GM12878 (cell line): ENCODE results near the gene ANKRD28.

Experiments
- ATF7 ChIP-seq: fragments of 450-650 bp; IDR thresholded peaks from 2 replicates; pipeline ENCODE4 v1.6.1; 2016; ENCODE audit warnings: low read depth, mild to moderate bottlenecking
- NR2C2 ChIP-seq: IDR thresholded peaks from 2 replicates; pipeline ENCODE4 v1.6.1; 2011; ENCODE audit warnings: borderline replicate concordance, low read depth; ENCODE audit not compliant: control insufficient read depth, insufficient read length
- POLR2A ChIP-seq: IDR thresholded peaks from 2 replicates; pipeline ENCODE4 v1.6.1; 2011; ENCODE audit warnings: low read depth, mild to moderate bottlenecking, low read length
- POLR2AphosphoS5 ChIP-seq: IDR thresholded peaks from 2 replicates; pipeline ENCODE4 v1.6.1; 2011; ENCODE audit warnings: mild to moderate bottlenecking, low read length, inconsistent platforms
- SMC3 ChIP-seq: IDR thresholded peaks from 2 replicates; pipeline ENCODE4 v1.6.1; 2011; ENCODE audit warnings: low read length, improper control_type of control experiment, borderline replicate concordance
- ZNF384 ChIP-seq: IDR thresholded peaks from 2 replicates; pipeline ENCODE4 v1.6.1; 2012; ENCODE audit warnings: low read depth, mild to moderate bottlenecking, low read length, improper control_type of control experiment, borderline replicate concordance
- TF ChIP-seq, protein P1 (sequence below), 3 experiments: IDR thresholded peaks in 2 of 3; conservative IDR thresholded peaks in 1 of 3; 2 replicates each; pipeline ENCODE4 v1.5.1; 2011; ENCODE audit warnings: low read depth in 3 of 3, low read length in 3 of 3, mild to moderate bottlenecking in 3 of 3, control low read depth in 2 of 3, moderate library complexity in 2 of 3, inconsistent platforms in 1 of 3, mixed read lengths in 1 of 3; ENCODE audit not compliant: control insufficient read depth in 2 of 3, insufficient read depth in 1 of 3; ENCODE audit errors: extremely low read depth in 1 of 3

DNA sequence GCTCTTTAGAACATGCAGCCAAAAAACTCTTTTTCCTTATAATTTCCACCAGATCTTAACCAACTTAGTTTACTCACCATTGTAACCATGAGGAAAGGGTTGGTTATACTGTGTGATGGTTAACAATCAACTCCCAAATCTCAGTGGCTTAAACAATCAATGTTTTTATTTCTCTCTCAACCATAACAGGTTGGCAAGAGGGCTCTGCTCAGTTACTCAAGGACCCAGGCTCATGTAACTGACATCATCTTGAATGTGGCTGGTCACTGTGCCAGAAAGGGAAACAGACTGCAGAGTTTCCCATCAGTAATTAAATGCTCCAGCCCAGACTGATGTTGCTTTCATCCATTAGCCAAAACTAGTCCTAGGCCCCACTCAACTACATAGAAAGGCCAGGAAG lies 69.0 kb downstream of the ANKRD28 start:
- no peak for TF ChIP-seq POLR2A
- TF ChIP-seq POLR2AphosphoS5: no peak
- no peak for TF ChIP-seq SMC3
- no peak for TF ChIP-seq ZNF384
- no peak for TF ChIP-seq ATF7
- TF ChIP-seq, protein P1, sequence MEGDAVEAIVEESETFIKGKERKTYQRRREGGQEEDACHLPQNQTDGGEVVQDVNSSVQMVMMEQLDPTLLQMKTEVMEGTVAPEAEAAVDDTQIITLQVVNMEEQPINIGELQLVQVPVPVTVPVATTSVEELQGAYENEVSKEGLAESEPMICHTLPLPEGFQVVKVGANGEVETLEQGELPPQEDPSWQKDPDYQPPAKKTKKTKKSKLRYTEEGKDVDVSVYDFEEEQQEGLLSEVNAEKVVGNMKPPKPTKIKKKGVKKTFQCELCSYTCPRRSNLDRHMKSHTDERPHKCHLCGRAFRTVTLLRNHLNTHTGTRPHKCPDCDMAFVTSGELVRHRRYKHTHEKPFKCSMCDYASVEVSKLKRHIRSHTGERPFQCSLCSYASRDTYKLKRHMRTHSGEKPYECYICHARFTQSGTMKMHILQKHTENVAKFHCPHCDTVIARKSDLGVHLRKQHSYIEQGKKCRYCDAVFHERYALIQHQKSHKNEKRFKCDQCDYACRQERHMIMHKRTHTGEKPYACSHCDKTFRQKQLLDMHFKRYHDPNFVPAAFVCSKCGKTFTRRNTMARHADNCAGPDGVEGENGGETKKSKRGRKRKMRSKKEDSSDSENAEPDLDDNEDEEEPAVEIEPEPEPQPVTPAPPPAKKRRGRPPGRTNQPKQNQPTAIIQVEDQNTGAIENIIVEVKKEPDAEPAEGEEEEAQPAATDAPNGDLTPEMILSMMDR (IDR thresholded peaks at IDR 0.05 in 2 of 3, conservative IDR thresholded peaks at IDR 0.05 in 1 of 3; ENCODE audit: control insufficient read depth in 2 of 3, extremely low read depth in 1 of 3, insufficient read depth in 1 of 3, low read depth in 3 of 3, low read length in 3 of 3): no peak
- no peak for TF ChIP-seq NR2C2
